ENCODE data around the gene BAD.

DNA sequence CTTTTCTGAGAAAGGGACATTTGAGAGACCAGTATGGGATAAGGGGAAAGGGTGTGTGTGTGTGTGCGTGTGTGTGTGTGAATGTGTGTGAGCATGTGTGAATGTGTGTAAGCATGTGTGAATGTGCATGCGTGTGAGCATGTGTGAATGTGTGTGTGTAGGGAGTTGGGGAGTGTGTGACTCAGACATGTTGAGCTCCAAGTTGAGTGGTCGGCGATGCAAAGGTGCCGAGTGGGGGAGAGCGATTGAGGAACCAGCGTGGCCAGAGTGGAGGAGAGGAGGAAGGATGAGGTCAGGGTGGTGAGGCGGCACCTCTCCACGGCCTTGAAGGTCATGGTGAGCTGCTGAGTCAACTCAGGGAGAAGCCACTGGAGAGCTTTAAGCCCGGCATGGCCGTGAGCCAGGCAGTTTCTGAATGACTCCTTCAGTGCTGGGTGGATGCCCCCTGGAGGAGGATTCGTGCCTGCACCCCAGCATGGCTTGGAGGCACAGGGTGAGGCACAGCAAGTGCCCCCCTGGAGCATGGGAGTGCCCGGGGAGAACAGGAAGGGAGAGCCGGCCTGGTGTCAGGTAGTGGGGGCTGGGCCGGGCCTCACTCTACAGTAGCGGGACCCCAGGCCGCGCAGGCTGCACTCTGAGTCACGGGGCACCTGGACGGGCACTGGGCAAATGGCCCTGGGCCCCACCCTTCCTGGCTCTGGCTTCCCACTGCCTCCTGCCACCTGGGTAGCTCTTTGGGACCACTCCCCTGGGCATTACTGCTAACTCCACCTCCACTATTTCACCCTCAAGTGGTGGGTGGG, 47.3 kb upstream of the BAD start:
- TF ChIP-seq, protein P1, sequence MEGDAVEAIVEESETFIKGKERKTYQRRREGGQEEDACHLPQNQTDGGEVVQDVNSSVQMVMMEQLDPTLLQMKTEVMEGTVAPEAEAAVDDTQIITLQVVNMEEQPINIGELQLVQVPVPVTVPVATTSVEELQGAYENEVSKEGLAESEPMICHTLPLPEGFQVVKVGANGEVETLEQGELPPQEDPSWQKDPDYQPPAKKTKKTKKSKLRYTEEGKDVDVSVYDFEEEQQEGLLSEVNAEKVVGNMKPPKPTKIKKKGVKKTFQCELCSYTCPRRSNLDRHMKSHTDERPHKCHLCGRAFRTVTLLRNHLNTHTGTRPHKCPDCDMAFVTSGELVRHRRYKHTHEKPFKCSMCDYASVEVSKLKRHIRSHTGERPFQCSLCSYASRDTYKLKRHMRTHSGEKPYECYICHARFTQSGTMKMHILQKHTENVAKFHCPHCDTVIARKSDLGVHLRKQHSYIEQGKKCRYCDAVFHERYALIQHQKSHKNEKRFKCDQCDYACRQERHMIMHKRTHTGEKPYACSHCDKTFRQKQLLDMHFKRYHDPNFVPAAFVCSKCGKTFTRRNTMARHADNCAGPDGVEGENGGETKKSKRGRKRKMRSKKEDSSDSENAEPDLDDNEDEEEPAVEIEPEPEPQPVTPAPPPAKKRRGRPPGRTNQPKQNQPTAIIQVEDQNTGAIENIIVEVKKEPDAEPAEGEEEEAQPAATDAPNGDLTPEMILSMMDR (conservative IDR thresholded peaks at IDR 0.05; ENCODE audit: low read depth, low read length), result peak; percentile 85
- TF ChIP-seq EZH2 (IDR thresholded peaks at IDR 0.05; ENCODE audit: low read length, unreplicated experiment) (no peak), EZH2phosphoT487 (IDR thresholded peaks at IDR 0.05; ENCODE audit: borderline replicate concordance, low read length) (no peak)

Measured in PC-3 (cell line).